BLaER1 (cell line): ENCODE measurements around the gene C4orf54.

Experiments
- H3K27ac ChIP-seq: shearing (Covaris generic); formaldehyde crosslinking; 2 replicates; pipeline ENCODE4 v1.8.1; 2022
- H3K27me3 ChIP-seq: shearing (Covaris generic); formaldehyde crosslinking; 2 replicates; pipeline ENCODE4 v1.8.1; 2022
- H3K36me3 ChIP-seq: shearing (Covaris generic); formaldehyde crosslinking; 2 replicates; pipeline ENCODE4 v1.8.1; 2022
- H3K4me1 ChIP-seq: shearing (Covaris generic); formaldehyde crosslinking; 2 replicates; pipeline ENCODE4 v1.8.1; 2022
- H3K4me2 ChIP-seq: shearing (Covaris generic); formaldehyde crosslinking; 2 replicates; pipeline ENCODE4 v1.8.1; 2022
- H3K4me3 ChIP-seq: shearing (Covaris generic); formaldehyde crosslinking; 2 replicates; pipeline ENCODE4 v1.8.1; 2022
- H3K9ac ChIP-seq: shearing (Covaris generic); formaldehyde crosslinking; 2 replicates; pipeline ENCODE4 v1.8.1; 2022
- H3K9me3 ChIP-seq: shearing (Covaris generic); formaldehyde crosslinking; 2 replicates; pipeline ENCODE4 v1.8.1; 2022
- H4K20me1 ChIP-seq: shearing (Covaris generic); formaldehyde crosslinking; 2 replicates; pipeline ENCODE4 v1.8.1; 2022
- Cebpa-rat ChIP-seq: shearing (Covaris generic); IDR thresholded peaks from 2 replicates; pipeline ENCODE4 v1.8.1; 2022

Gene C4orf54

GRCh38 chr4:99653916-99654315 lies 3.7 kb downstream of the C4orf54 start:
- H3K36me3 ChIP-seq: no peaks in the 10 kb centered on the region
- peaks cover 55% of the 10 kb centered on the region for H3K4me1 ChIP-seq
- H3K27me3 ChIP-seq: no peaks in the 10 kb centered on the region
- H3K4me2 ChIP-seq: peak overlapping the region; percentile 62
- H3K27ac ChIP-seq: peak overlapping the region; percentile 30; the same call in 1 of the 2 replicates
- no peak overlapping the region for H3K4me3 ChIP-seq
- H3K9ac ChIP-seq: no peak overlapping the region
- TF ChIP-seq Cebpa-rat: no peak
- H4K20me1 ChIP-seq: no peaks in the 10 kb centered on the region
- H3K9me3 ChIP-seq: peaks cover 16% of the 10 kb centered on the region; the same call in 1 of the 2 replicates

DNA sequence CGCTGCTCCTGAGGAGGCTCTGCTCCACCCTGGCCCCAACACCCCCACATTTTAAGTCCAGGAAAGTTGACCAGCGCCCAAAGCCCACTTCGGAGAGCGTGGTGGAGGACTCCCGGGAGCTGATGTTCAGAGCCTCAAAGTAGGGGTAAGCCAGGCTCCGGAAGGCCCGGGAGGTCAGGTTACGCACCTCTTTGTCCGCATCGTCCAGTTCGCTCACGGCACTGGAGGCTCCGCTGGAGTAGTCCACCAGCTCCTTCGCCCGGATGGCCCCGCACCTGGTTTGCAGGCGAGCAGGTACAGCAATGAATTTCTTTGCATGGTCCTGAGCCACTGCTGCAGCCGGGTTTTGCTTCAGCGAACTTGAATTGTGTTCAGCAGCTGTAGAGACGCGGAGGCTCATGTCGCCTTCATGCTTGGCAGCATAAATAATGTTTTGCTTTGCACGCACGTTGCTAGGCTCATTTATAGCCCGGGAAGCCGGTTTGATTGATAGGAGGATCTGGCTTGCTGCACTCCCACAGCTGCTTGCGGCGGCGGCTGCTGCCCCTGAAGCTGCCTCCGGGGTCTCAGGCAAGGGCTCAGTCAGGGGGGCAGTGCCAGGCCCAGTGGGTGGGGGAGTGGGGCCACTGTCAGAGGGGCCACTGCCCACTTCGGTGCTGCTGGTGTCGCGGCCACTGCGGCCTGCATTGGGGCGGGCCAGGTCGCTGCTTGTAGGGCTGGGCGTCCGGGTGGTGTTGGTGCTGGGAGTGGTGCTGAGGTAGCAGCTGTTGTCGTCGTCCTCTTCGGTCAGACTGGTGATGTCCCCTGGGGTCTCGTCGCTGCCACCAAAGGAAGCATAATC lies 4.8 kb downstream of the C4orf54 start:
- H3K4me3 ChIP-seq: no peak overlapping the region
- no peak overlapping the region for H3K9ac ChIP-seq
- peaks cover 16% of the 10 kb centered on the region; the same call in 1 of the 2 replicates for H3K9me3 ChIP-seq
- H3K36me3 ChIP-seq: no peaks in the 10 kb centered on the region
- no peaks in the 10 kb centered on the region for H3K27me3 ChIP-seq
- no peak for TF ChIP-seq Cebpa-rat
- H3K27ac ChIP-seq: 0 out of 2 replicates have a peak overlapping the region, but pooled peaks have one; percentile 38
- H4K20me1 ChIP-seq: no peaks in the 10 kb centered on the region
- H3K4me2 ChIP-seq: peak overlapping the region; percentile 62
- H3K4me1 ChIP-seq: peaks cover 65% of the 10 kb centered on the region

- peaks cover 65% of the 10 kb centered on the region for H3K4me1 ChIP-seq
- H3K9ac ChIP-seq: no peak overlapping the region
- H3K9me3 ChIP-seq: peaks cover 16% of the 10 kb centered on the region; the same call in 1 of the 2 replicates
- no peaks in the 10 kb centered on the region for H3K27me3 ChIP-seq
- TF ChIP-seq Cebpa-rat: no peak
- H3K36me3 ChIP-seq: no peaks in the 10 kb centered on the region
- peak overlapping the region; percentile 62 for H3K4me2 ChIP-seq
- H4K20me1 ChIP-seq: no peaks in the 10 kb centered on the region
- H3K27ac ChIP-seq: peak overlapping the region; percentile 30; the same call in 1 of the 2 replicates
- no peak overlapping the region for H3K4me3 ChIP-seq
Observed at GRCh38 chr4:99651811-99652485, 5.7 kb downstream of the C4orf54 start.

GRCh38 chr4:99651016-99651769 lies 6.4 kb downstream of the C4orf54 start:
- H3K36me3 ChIP-seq: no peaks in the 10 kb centered on the region
- H3K4me1 ChIP-seq: peaks cover 65% of the 10 kb centered on the region
- H3K9ac ChIP-seq: no peak overlapping the region
- H3K9me3 ChIP-seq: peaks cover 16% of the 10 kb centered on the region; the same call in 1 of the 2 replicates
- H3K27ac ChIP-seq: no peak overlapping the region
- no peak overlapping the region for H3K4me3 ChIP-seq
- H4K20me1 ChIP-seq: no peaks in the 10 kb centered on the region
- TF ChIP-seq Cebpa-rat: no peak
- H3K27me3 ChIP-seq: no peaks in the 10 kb centered on the region
- peak overlapping the region; percentile 62 for H3K4me2 ChIP-seq

- H3K9ac ChIP-seq: no peak overlapping the region
- peaks cover 65% of the 10 kb centered on the region for H3K4me1 ChIP-seq
Observed at GRCh38 chr4:99649778-99650177, 7.8 kb downstream of the C4orf54 start.

GRCh38 chr4:99649208-99649607 lies 8.4 kb downstream of the C4orf54 start:
- H3K4me3 ChIP-seq: no peak overlapping the region
- H3K4me1 ChIP-seq: peaks cover 61% of the 10 kb centered on the region
- TF ChIP-seq Cebpa-rat: no peak
- H3K9ac ChIP-seq: no peak overlapping the region
- H3K36me3 ChIP-seq: no peaks in the 10 kb centered on the region
- peak overlapping the region; percentile 51 for H3K4me2 ChIP-seq
- H3K27me3 ChIP-seq: no peaks in the 10 kb centered on the region
- H3K9me3 ChIP-seq: peaks cover 16% of the 10 kb centered on the region; the same call in 1 of the 2 replicates
- peak overlapping the region; percentile 48; the same call in 1 of the 2 replicates for H3K27ac ChIP-seq
- no peaks in the 10 kb centered on the region for H4K20me1 ChIP-seq

More at GRCh38 chr4:99649778-99650177, 7.8 kb downstream of the C4orf54 start:
- no peak overlapping the region for H3K27ac ChIP-seq
- H3K27me3 ChIP-seq: no peaks in the 10 kb centered on the region
- H4K20me1 ChIP-seq: no peaks in the 10 kb centered on the region
- TF ChIP-seq Cebpa-rat: no peak
- H3K9me3 ChIP-seq: peaks cover 16% of the 10 kb centered on the region; the same call in 1 of the 2 replicates
- no peaks in the 10 kb centered on the region for H3K36me3 ChIP-seq
- no peak overlapping the region for H3K4me3 ChIP-seq
- peak overlapping the region; percentile 51 for H3K4me2 ChIP-seq

- peaks cover 54% of the 10 kb centered on the region for H3K4me1 ChIP-seq
- H3K9me3 ChIP-seq: peaks cover 16% of the 10 kb centered on the region; the same call in 1 of the 2 replicates
- H4K20me1 ChIP-seq: no peaks in the 10 kb centered on the region
- H3K4me3 ChIP-seq: no peak overlapping the region
- TF ChIP-seq Cebpa-rat: no peak
- H3K27me3 ChIP-seq: no peaks in the 10 kb centered on the region
- H3K9ac ChIP-seq: no peak overlapping the region
- no peaks in the 10 kb centered on the region for H3K36me3 ChIP-seq
- peak overlapping the region; percentile 51 for H3K4me2 ChIP-seq
- peak overlapping the region; percentile 48; the same call in 1 of the 2 replicates for H3K27ac ChIP-seq
Observed at GRCh38 chr4:99648321-99648720, 9.3 kb downstream of the C4orf54 start.

DNA sequence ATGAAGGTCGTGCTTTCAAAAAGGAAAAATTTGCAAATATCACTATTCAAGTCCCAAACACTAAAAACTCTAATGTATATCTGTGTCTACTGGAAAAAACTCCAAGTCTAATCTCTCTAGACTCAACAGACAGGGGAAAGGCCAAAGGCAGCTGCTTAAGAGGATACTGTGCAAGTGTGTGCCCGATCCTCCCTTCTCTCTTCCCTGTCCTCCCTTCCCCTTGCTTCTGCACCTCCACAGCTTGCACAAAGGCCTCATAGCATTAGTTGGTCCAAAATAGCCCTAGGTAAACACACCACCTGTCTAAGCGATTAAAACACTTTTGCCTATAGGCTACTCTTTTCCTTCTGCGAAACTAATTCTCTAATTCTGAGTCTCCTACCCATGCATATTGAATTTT lies 10.6 kb downstream of the C4orf54 start:
- H3K4me2 ChIP-seq: no peak overlapping the region
- H3K36me3 ChIP-seq: no peaks in the 10 kb centered on the region
- H3K9ac ChIP-seq: no peak overlapping the region
- no peak overlapping the region for H3K27ac ChIP-seq
- TF ChIP-seq Cebpa-rat: no peak
- H3K9me3 ChIP-seq: peaks cover 7% of the 10 kb centered on the region; the same call in 1 of the 2 replicates
- peaks cover 42% of the 10 kb centered on the region for H3K4me1 ChIP-seq
- H3K27me3 ChIP-seq: no peaks in the 10 kb centered on the region
- H3K4me3 ChIP-seq: no peak overlapping the region
- no peaks in the 10 kb centered on the region for H4K20me1 ChIP-seq

DNA sequence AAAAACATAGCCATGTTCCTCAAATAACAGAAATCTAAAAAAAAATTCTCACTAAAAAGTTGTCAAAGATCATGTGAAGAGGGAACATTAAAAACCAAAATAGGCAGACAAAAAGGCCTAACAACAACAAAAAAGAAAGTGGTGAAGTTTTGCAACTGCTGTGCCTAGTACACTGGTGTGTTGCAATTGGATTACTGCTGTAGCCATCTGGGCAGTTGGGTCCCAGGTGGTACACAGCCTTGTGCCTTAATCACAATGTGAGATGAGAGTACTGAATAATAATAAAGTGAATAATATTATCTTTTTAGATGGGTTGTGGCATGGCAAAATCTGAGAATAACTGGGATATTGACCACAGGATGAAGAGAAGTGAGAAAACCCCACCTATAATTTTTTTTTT lies 12.0 kb downstream of the C4orf54 start:
- no peaks in the 10 kb centered on the region for H3K36me3 ChIP-seq
- H3K9ac ChIP-seq: no peak overlapping the region
- no peaks in the 10 kb centered on the region for H4K20me1 ChIP-seq
- H3K4me2 ChIP-seq: no peak overlapping the region
- no peak overlapping the region for H3K27ac ChIP-seq
- no peaks in the 10 kb centered on the region for H3K9me3 ChIP-seq
- no peaks in the 10 kb centered on the region for H3K27me3 ChIP-seq
- TF ChIP-seq Cebpa-rat: no peak
- H3K4me1 ChIP-seq: peaks cover 28% of the 10 kb centered on the region
- no peak overlapping the region for H3K4me3 ChIP-seq
